Measurements from ENCODE around the gene VASN.
"Not testable (repeated sequence)": the region's sequence is repeated elsewhere in the genome, so short reads cannot be mapped to it uniquely, and the experiment has no call there.

VASN gene
- 0.39 to 0.48 reads per million in 2 experiments for total RNA-seq

GRCh38 chr16:4371357-4372000, at the start of gene VASN:
Gene VASN (plus strand): TSS chr16:4371848. CDS start chr16:4380878, 9,030 bp downstream.
- DNase-seq (ENCODE audit: low read depth) = peak; percentile 71

GRCh38 chr16:4322121-4323052, 49.3 kb upstream of the VASN start:
- DNase-seq (ENCODE audit: low read depth) = no peak

GRCh38 chr16:4323071-4323844, 48.4 kb upstream of the VASN start:
- DNase-seq (ENCODE audit: low read depth) = no peak

- no peak for DNase-seq (ENCODE audit: low read depth)
These were observed 47.7 kb upstream of the VASN start for GRCh38 chr16:4323845-4324488.

- no peak for DNase-seq (ENCODE audit: low read depth)
These were observed 47.0 kb upstream of the VASN start for GRCh38 chr16:4324492-4325252.

GRCh38 chr16:4325253-4325758, 46.3 kb upstream of the VASN start:
- no peak for DNase-seq (ENCODE audit: low read depth)

- no peak for DNase-seq (ENCODE audit: low read depth)
These were observed 44.1 kb upstream of the VASN start for GRCh38 chr16:4327386-4328045.

GRCh38 chr16:4328046-4328781, 43.4 kb upstream of the VASN start:
- DNase-seq (ENCODE audit: low read depth) = peak; percentile 33

- DNase-seq (ENCODE audit: low read depth) = no peak
These were observed 42.6 kb upstream of the VASN start for GRCh38 chr16:4328782-4329775.

GRCh38 chr16:4330277-4330874, 41.3 kb upstream of the VASN start:
- peak; percentile 55 for DNase-seq (ENCODE audit: low read depth)

GRCh38 chr16:4332083-4332482, 39.6 kb upstream of the VASN start:
- DNase-seq (ENCODE audit: low read depth) = no peak

GRCh38 chr16:4332623-4333307, 38.9 kb upstream of the VASN start:
- DNase-seq (ENCODE audit: low read depth) = no peak

- DNase-seq (ENCODE audit: low read depth) = no peak
These were observed 38.4 kb upstream of the VASN start for GRCh38 chr16:4333308-4333638.

- not testable (repeated sequence) for DNase-seq (ENCODE audit: low read depth)
These were observed 37.9 kb upstream of the VASN start for GRCh38 chr16:4333714-4334113.

- DNase-seq (ENCODE audit: low read depth) = no peak
These were observed 36.7 kb upstream of the VASN start for GRCh38 chr16:4334724-4335495.

GRCh38 chr16:4336701-4337539, 34.7 kb upstream of the VASN start:
- DNase-seq (ENCODE audit: low read depth) = no peak

Data from T follicular helper cell (primary cell).